RPMI7951 (cell line): ENCODE results near the gene MELK. TPM values are rescaled to one million over a fixed set of nuclear protein-coding genes. Genes with fewer than 3 reads are reported as not detected.
A peak's percentile ranks its signal among the peaks of the same experiment; 100 is the strongest.
"Not testable (repeated sequence)": the region's sequence is repeated elsewhere in the genome, so short reads cannot be mapped to it uniquely, and the experiment has no call there.

Source experiments
- DNase-seq: peaks from one replicate; pipeline ENCODE4 v3.0.0-alpha.2; 2012; ENCODE audit warnings: low read depth
- total RNA-seq: library from RNA; depleted of rRNA; stranded (reverse); fragments of >200 nt; shearing (Covaris generic); gene quantifications from 2 replicates; pipeline ENCODE4 v1.2.3, GENCODE V29; 2014; rRNA removed

The MELK gene
- 94.6 and 121 TPM in 2 replicates for total RNA-seq

DNA sequence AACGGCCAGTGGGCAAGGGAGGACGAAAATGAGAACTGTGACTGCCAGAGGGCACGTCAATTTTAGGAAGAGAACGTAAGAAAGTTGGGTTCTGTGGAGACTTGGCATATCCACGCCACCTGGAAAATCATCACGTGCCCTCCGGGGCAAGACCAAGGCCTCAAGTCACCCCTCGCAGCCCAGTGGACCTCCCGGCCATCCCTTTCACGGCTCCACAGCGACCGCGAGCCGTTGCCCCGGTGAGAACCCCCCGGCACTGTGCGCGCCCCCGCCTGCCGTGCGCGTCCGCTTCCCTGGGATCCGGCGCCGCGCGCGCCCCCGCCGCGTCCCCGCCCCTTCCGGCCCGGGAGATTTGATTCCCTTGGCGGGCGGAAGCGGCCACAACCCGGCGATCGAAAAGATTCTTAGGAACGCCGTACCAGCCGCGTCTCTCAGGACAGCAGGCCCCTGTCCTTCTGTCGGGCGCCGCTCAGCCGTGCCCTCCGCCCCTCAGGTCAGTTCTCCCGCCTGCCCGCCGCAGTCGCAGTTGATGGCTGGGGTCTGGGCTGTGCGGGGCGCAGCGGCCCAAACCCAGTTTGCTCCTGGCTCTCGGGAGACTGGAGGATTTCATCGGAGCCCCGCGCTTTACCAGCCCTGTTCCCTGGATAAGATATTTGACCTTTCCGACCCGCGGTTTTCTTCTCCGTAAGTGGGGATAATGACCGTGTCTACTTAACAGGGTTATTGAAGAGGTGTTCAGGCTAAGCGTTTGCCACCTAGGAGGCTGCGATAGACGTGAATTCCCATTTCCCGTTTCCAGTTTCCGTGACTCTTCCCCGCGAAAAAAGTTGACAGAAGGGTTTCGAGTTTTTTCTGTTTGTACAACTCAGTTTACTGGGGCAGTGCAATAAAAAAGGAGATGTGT, at the start of gene MELK:
Gene MELK, plus strand, starts transcription at position 381 of the 904 bp plus-strand sequence. CDS start 8,787 bp downstream, outside the sequence.
- peak; percentile 81 for DNase-seq

DNA sequence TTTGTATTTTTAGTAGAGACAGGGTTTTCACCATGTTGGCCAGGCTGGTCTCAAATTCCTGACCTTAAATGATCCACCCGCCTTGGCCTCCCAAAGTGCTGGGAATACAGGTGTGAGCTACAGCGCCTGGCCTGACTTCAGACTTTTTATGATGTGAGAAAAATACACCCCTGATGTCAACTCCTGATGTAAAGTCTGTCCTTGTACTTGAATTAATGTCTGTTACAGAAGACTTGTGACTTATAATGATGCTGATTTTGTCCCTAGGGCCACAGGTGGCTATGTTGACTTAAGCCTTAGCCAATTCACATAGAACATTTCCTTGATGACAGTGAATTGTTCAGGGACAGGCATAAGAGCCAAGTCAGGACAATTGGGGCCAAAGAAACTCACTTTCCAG, 42.5 kb upstream of the MELK start:
- no peak for DNase-seq

DNA sequence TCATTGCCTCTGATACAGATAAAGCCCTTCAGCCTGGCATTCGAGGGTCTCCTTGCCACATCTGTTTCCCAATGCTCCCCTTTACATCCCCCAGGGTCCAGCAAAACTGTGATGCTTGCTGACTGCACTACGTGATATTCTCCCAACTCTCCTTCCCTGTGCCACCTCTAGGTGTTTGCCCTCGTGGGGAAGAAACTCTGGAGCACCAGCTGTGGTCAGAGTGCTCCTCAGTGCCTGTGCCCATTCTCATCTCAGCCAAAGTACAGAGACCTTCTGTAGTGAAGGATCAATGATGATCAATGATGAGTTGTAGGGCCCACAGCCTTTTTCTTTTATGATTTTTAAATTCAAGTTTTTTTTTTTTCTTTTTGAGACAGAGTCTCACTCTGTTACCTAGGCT, 40.3 kb upstream of the MELK start:
- no peak for DNase-seq

DNA sequence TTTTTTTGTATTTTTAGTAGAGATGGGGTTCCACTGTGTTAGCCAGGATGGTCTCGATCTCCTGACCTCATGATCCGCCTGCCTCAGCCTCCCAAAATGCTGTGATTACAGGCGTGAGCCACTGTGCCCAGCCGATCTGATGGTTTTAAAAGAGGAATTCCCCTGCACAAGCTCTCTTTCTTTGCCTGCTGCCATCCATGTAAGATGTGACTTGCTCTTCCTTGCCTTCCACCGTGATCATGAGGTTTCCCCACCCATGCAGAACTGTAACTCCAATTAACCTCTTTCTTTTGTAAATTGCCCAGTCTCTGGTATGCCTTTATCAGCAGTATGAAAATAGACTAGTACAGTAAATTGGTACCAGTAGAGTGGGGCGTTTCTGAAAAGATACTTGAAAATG, 39.0 kb upstream of the MELK start:
- not testable (repeated sequence) for DNase-seq

DNA sequence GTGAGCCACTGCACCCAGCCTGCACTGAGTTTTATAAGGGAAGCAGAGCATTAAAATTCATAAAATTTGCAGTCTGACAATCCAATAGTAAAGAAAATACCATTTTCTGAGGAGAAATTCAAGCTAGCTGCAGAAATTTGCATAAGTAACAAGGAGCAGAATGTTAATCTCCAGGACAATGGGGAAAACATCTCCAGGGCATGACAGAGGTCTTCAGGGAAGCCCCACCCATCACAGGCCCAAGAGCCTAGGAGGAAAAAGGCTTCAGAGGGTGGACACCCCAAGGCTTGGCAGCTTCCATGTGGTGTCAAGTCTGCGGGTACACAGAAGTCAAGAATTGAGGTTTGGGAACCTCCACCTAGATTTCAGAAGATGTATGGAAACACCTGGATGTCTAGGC, 37.6 kb upstream of the MELK start:
- no peak for DNase-seq

DNA sequence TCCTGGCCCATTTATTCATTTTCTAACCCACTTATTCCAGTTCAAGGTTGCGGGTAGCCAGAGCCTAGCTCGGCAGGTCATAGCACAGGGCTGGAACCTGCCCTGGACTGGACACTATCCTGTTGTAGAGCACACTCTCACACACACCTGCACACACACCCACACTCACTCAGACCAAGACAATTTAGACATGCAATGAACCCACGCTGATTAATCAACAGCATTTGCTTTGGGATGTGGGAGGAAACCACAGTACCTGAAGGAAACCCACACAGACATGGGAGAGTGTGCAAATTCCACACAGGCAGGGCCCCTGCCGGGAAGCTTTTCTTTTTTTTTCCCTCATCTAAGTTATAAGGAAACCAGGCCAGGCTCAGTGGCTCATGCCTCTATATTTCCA, 34.8 kb upstream of the MELK start:
- DNase-seq: no peak

DNA sequence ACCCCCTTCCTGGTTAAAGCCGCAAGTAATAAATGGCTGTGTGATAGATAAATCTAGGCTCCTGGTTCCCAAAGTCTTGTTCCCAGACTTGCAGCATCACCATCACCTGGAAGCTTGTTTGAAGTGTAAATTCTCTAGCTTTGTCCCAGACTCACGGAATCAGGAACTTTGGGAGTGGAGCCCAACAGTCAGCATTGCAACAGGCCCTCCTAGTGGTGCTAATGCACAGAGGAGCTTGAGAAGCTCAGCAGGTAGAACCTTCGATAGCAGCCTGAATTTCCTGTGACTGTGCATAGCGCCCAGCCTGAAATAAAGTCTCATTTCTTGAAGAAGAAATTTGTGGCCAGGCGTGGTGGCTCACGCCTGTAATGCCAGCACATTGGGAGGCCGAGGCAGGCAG, 30.3 kb upstream of the MELK start:
- no peak for DNase-seq

DNA sequence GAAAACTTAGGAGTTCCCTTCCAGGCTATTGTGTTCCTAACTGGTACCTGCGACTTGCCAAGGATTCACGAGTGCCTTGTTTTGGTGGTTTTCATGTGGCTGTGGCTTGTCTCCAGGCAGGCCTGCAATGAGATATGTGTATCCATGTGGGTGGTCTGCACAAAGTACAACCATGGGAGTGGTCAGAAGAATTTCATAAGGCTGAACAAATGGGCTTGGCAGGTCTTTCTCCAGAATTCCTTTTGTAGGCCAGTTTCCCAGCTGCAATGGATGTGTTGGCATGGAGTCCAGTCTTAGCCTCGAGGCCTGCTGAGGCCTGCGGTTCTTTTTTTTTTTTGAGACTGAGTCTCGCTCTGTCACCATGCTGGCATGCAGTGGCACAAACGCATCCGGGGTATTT, 28.8 kb upstream of the MELK start:
- DNase-seq: peak; percentile 82

DNA sequence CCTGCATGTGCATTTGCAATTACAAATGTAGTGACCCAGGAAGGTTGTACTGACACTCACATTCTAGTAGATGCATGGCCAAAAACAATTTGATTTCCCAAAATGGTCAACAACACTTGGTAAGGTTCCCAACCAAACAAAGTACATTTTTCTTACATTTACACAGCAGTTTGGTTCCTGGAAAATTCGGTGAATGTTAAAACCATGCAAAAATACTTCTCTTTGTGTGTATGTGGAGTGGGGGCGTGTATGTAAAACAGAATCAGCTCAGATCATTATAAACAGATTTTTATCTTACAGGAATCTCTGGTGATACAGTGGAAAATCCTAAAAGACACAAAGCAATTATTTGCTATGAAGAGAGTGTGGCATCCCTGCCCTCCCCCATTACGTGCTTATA, 25.1 kb upstream of the MELK start:
- DNase-seq: no peak

DNA sequence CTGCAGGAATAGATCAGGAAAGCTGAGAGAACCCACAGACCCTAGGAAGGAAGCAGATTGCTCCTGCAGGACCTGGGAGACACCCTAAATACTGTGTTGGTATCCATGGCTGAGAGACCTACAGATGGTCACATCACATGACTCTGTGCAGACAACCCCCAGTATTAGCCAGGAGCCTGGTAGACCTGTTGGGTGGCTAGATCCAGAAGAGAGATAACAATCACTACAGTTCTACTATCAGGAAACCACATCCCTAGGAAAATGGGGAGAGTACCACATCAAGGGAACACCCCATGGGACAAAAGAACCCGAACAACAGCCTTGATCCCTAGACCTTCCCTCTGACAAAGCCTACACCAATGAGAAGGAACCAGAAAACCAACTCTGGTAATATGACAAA, 24.2 kb upstream of the MELK start:
- no peak for DNase-seq

DNA sequence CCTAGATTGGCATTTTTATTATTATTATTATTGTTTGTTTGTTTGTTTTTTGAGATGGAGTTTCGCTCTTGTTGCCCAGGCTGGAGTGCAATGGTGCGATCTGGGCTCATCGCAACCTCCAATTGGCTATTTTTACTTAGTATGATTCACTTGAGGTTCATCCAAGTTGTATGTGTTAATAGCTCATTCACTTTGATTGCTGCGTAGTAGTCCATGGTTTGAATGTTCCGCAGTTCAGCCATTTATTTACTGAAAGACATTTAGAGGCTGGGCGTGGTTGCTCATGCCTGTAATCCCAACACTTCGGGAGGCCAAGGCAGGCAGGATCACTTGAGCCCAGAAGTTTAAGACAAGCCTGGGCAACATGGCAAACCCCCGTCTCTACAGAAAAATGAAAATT, 22.6 kb upstream of the MELK start:
- no peak for DNase-seq

DNA sequence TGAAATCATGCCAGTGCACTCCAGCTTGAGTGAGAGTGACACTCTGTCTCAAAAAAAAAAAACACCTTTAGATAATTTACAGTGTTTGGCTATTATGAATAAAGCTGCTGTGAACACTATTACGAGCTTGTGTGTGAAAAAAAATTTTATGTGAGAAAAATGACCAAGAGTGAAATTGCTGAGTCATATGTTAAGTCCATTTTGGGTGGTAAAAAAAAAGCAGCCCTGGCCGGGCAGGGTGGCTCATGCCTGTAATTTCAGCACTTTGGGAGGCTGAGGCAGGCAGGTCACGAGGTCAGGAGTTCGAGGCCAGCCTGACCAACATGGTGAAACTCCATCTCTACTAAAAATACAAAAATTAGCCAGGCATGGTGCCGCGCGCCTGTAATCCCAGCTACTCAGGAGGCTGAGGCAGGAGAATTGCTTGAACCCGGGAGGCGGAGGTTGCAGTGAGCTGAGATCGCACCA, 22.0 kb upstream of the MELK start:
- not testable (repeated sequence) for DNase-seq

DNA sequence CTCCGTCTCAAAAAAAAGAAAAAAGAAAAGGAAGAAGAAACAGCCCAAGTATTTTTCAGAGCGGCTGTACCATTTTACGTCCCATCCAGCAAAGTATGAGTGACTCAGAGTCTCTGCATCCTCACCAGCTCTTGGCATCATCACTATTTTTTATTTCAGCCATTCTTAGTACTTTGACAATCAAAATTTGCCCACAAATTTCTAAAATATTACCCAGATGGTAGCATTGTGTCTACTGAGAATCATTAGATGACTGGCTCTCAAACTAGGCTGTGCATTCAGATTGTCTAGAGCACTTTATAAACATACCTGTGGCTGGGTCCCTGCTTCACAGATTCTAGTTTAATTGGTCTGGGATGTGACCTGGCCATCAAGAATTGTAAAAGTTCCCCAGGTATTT, 21.6 kb upstream of the MELK start:
- DNase-seq: no peak

DNA sequence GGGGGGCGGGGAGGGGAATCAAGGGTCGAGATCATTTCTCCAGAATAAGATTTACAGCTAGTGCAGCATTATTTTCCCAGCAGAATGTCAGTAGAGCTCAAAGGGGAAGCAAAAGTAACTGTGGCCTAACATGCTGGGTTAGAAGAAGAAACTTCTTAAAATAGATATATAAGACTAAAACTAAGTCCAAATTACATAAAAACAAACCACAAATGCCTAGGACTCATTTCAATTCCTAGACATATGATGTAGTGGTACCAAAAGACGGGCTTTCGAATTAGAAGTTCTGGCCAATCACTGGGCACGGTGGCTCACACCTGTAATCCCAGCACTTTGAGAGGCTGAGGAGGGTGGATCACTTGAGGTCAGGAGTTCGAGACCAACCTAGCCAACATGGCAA, 20.8 kb upstream of the MELK start:
- DNase-seq: no peak

DNA sequence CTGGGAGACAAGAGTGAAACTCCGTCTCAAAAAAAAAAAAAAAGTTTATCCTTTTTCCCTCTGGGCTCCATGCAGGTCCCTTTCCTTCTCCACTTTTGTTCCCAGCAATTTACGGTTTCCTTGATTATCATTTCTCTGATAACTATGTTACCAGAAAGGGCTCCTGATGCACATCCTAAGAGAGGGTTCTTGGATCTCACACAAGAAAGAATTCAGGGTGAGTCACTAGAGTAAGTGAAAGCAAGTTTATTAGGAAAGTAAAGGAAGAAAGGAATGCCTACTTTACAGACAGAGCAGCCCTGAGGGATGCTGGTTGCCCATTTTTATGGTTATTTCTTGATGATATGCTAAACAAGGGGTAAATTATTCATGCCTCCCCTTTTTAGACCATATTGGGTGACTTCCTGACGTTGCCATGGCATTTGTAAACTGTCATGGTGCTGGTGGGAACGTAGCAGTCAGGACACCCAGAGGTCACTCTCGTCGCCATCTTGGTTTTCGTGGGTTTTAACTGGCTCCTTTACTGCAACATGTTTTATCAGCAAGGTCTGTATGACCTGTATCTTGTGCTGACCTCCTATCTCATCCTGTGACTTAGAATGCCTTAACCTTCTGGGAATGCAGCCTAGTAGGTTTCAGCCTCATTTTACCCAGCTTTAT, 13.5 kb upstream of the MELK start:
- DNase-seq: peak; percentile 48

DNA sequence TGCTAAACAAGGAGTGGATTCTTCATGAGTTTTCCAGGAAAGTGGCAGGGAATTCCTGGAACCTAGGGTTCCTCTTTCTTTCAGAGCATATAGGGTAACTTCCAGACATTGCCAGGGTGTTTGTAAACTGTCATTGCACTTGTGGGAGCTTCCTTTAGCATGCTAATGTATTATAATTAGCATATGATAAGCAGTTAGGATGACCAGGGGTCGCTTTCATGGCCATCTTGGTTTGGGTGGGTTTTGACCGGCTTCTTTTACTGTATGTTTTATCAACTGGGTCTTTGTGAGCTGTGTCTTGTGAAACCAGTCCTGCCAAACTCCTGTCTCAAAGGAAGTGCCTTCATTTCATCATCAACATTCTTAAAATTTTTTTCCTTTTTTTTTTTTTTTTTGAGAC, 11.9 kb upstream of the MELK start:
- no peak for DNase-seq

DNA sequence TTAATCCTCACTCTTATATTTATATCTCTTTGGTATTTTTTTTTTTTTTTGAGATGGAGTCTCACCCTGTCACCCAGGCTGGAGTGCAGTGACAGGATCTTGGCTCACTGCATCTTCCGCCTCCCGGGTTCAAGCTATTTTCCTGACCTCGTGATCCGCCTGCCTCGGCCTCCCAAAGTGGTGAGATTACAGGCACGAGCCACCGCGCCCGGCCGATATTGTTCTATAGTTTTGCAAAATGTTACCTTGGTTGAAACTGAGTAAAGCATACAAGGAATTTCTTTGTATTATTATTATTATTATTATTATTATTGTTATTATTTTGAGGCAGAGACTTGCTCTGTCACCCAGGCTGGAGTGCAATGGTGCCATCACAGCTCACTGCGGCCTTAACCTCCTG, 9.9 kb upstream of the MELK start:
- DNase-seq: not testable (repeated sequence)

DNA sequence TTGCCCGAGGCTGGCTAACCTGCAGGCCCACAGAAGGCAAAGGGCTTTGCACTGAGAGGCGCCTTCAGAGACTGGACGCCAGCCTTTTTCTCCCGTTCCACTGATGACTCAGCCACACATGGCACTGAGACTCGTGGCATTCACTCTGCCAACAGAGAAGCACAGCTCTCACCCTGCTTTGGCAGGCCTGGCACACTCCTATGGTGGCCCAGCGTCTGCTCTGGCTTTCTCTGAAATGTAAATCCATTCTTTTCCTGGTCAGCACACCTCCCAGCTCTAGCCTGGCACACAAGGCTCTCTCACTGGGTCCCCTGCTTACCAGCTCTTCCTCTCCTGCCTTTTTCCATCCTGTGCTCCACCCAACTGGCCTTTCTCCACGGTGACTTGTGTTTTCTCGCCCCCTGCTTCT, 5.9 kb upstream of the MELK start:
- peak; percentile 79 for DNase-seq

DNA sequence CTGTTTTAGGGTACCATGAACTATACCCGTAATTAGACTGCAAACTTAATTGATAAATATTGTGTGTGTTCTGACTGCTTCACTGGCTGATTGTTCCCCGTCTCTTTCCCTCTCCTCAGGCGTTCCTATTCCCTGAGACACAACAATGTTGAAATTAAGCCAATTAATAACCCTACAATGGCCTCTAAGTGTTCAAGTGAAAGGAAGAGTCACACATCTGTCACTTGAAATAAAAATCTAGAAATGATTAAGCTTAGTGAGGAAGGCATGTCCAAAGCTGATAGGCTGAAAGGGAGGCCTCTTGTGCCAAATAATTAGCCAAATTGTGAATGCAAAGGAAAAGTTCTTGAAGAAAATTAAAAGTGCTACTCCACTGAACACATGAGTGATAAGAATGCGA, 4.0 kb upstream of the MELK start:
- not testable (repeated sequence) for DNase-seq

DNA sequence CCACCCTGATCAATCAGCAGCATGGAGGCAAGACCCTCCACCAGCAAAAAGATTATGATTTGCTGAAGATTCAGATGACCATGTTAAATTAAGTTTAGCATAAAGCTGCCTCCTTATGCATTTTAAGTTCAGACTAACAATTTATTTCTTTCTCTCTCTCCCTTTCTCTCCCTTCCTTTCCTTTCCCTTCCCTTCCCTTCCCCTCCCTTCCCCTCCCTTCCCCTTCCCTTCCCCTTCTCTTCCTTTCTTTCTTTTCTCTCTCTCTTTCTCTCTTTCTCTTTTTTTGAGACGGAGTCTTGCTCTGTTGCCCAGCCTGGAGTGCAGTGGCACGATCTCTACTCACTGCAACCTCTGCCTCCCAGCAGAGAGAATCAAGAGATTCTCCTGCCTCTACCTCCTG, 1.4 kb upstream of the MELK start:
- no peak for DNase-seq

DNA sequence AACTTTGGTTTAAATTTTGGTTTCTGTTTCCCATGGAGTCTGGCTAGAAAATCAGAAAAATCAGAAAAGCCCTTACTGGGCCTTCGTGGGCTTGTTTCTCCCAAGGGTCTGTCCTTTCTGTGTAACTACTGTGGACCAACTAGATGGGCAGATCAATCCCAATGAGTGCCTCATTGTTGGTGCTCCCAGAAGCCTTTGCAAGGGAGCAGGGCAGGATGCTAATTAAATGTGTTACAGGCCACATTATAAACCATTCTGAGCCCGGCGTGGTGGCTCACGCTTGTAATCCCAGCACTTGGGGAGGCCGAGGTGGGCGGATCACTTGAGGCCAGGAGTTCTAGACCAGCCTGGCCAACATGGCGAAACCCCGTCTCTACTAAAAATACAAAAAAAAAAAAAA, 1.4 kb downstream of the MELK start:
- DNase-seq: not testable (repeated sequence)

DNA sequence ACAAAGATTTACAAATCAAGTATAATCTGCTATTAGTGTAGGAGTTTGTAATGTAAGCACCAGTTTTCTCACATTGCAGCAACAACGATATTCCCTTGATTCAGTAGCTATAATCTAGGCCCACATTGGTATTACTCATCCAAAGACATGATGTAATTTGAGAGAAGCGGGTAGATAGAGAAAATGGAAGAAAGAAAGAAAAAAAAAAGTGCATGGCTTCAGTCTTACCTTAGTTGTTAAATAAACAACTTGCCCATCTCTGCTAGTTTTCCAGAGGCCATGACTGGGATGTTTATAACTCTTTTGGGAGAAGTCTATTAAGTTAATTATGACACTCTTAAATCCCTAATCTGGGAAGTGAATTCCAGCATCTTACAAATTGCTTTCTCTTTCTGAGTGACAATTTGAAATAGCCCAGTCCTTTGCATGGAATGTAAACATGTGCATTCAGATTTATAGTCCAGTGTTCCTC, 2.8 kb downstream of the MELK start:
- peak; percentile 47 for DNase-seq

DNA sequence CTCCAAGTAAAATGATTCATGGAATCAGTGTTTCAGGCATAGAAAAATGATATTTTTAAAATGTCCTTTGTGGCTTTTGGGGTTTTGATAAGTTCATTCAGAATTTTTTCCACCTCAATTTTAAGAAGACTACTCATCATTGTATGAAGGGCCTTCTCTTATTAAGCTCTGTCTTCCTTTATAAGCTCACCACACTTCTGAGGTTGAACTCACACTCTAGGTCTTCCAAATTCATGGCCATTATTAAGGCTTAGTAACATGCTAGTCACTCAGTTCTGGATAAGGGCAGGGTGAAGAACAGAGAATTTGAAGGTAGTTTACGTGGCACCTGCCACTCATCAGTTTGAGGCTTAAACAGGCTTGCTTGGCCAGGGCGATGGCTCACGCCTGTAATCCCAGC, 4.2 kb downstream of the MELK start:
- DNase-seq: no peak
